GM21447 (cell line): ENCODE results near the gene CACNA1C.

Experiments used
- ATAC-seq: cut with Tn5 transposase; IDR thresholded peaks from one replicate; pipeline ENCODE4 v1.9.1; 2021; ENCODE audit not compliant: unreplicated experiment

CACNA1C gene

GRCh38 chr12:2562400-2562799 is 509.6 kb downstream of the CACNA1C start:
- no peak for ATAC-seq

DNA sequence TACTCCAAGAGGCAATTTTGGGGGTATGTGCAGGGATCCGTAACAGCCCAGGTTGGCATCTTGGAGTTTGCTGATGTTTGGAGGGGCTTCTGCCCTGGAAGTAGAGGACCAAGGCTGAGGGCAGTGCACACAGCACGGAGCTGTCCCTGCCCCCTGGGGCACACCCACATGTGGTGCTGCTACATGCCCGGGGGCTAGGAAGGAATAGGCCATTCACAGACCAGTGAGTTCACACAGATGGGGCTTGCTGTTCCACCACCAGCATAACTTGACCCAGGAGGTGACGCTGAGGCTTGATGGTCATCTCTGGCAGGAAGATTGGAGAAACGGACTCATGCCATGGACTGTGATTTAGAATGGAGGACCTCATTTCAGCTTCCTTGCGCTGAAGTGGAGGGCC is 510.9 kb downstream of the CACNA1C start:
- no peak for ATAC-seq

DNA sequence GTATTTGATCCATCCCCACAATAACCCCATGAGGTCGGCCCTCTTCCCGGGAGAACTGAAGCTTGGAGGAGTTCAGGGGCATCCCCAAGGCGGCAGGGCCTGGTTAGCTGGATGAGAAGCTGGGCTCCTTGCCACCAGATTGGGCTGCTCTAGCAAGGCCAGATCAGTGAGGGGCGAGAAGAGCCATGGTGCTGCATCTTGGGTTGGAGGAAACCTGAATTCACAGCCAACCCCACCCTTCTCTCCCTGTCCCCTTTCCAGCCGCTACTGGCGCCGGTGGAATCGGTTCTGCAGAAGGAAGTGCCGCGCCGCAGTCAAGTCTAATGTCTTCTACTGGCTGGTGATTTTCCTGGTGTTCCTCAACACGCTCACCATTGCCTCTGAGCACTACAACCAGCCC is 513.4 kb downstream of the CACNA1C start:
- ATAC-seq = no peak

- ATAC-seq = no peak
These were observed 514.9 kb downstream of the CACNA1C start for GRCh38 chr12:2567711-2568110.

GRCh38 chr12:2570562-2570961 is 517.8 kb downstream of the CACNA1C start:
- no peak for ATAC-seq

DNA sequence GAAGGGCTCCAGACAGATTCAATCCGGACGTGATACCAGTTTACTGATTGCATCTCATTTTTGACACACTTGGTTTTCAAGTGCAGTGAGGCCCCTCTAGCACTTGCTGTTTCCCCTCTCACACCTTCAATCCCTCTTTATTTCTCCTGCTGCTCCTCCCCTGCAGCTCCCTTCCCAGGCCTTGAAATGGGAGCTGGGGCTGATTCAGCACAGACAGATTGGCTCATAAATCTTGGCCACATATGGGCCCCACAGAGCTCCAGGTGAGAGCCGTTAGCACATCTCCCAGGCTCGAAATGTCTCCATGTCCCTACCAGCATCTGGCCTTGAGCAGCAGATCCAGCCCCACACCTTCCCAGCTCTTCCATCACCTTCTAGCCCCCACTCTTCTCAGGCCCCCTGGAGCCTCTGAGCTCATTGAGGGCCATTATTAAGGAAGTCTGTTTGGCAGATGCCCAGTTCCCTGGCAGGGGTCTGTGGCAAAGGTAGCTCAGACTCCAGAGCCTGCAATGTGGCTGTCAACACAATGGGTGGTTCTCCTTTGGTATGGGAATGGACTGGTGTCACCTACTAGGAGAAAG is 521.7 kb downstream of the CACNA1C start:
- no peak for ATAC-seq

DNA sequence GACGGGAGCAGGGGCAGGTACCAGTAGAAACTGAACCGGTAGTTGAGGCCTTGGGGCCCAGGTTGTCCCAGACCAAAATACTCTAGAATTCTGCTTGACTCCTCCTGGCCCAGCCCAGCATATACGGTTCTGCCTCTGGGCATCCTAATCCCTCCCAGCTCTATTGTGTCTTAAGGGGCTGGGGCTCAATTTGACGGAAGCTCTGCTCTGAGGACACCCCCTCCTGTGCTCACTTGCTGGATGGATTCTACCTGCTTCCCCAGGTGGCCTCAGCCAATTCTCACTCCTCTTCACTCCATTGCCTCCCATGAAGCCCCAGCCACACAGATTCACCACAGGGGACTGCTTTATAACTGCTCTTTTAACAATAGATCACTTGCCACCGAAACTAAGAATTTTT is 522.5 kb downstream of the CACNA1C start:
- ATAC-seq = no peak

- no peak for ATAC-seq
These were observed 525.4 kb downstream of the CACNA1C start for GRCh38 chr12:2578211-2578610.

DNA sequence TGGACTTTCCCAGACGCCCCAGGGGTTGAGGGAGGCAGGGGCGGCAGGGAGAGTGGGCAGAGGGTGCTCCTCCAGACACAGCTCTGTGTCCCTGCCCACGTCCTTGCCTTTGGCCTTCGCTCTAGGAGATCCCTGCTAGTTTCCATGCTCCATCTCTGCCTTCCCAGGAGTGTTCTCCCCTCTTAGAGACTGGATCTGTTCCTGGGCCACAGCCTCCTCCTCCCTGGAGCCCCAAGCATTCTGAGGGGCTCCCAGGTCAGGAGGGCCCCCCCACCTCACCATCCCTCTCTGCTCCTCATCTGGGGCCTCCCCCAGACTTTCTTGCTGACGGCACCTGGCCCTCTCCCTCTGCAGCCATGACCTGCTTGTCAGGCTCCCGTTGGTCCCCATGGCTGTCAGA is 526.0 kb downstream of the CACNA1C start:
- ATAC-seq = no peak

- no peak for ATAC-seq
These were observed 528.0 kb downstream of the CACNA1C start for GRCh38 chr12:2580821-2581220.

- ATAC-seq = no peak
These were observed 528.7 kb downstream of the CACNA1C start for GRCh38 chr12:2581293-2582045.

DNA sequence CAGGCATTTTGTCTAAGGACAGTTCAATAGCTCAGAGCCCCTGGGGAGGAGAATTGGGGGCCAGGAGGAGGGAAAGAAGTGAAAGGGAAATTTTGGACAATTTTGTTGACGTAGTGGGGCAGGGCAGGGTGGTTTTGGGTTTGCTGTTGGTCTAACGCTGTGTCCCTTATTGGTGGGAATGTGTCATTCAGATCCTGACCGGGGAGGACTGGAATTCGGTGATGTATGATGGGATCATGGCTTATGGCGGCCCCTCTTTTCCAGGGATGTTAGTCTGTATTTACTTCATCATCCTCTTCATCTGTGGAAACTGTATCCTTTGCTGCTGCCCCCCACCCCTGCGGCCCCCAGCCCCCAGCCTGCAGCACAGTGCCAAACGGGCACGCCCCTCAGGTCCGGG is 529.8 kb downstream of the CACNA1C start:
- no peak for ATAC-seq

DNA sequence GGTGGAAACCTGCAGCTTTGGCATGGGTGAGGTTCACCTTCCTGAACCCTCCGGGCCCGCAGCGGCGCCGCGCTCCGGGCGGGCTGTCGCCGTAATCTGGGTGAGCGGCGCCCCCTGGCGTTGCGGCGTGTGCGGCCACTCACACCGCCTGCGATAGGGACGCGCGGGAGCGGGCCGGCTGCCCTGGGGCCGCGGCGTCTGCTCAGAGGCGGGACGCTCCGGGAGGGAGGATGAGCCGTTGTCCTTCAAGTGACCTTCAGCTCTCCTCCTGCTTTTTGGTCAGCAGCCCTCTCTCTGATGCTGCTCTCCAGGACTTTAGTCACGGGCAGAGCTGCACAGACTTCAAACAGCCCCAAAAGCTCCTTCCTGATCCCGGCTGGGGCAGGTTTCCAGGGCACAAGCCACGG is 530.3 kb downstream of the CACNA1C start:
- ATAC-seq = no peak

DNA sequence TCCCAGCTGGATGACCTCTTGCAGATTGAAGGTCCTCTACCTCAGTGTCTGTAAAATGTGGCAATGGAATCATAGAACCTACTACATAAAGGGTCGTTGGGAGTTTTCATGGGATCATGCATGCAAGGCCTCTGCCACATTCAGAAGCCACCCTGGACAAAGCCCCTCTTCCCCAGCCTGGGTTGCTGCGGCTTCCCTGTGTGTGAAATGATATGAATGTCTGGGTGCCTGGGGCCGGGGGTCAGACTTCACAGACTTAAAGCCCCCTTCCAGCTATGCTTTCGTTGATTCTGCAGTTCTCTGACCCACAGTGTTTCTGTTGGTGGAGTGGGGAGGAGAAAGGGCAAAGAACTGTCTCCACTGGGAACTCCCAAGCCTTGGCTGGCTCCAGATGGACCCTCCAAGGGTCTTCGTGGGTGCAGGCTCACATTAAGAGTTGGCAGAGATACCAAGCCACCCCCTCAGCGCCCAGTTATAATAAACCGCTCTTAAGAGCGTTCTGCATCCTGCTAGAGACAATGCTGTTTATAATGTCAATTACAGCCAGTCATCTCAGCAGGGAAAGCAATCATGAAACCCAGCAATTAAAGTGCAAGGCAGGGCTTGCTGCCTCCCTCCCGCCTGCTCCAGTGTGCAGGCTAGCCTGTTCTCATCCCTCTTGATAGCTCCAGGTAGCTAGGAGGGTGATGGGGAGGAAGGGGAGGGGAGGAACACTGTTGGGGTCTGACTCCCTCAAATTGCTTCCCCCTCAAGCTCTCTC is 531.0 kb downstream of the CACNA1C start:
- ATAC-seq = no peak

DNA sequence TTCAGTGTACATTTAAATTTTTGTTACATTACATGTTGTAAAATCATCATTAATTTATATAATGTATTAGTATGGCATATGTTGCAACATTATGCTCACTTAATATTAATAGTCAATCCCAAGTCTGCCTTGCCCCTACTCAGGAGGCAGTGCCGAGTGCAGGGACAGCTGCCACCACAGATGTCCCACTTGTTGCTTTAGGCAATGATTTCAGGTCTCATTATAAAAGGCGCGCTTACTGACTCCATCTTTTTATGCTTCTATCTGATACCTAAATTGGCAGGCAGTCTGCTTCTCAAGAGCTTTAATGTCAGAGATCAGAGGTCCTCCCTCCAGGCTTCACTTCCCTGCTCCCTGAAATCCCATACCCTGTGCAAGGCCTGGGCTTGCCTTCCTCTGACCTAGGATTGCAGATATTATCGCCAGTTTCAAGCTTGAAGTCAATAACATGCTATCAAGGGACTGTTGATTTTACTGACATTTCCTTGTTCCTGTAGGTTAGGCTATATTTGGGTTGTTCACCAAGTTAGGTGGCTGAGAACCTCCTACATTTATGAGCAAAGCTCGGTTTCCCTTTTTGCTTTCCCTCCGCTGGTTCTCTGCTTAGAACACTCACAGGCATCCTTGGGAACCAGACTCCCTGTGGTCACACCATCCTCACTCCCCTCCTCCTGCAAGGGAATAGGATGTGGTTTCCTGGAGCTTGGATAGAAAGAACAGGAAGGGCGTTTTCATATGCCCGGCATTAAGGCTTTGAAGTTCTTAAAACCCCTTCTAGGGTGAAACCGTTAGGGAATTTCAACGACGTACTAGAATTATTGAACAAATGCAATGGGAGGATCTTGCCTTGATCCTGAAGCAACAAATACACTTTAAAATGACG is 533.6 kb downstream of the CACNA1C start:
- no peak for ATAC-seq

- no peak for ATAC-seq
These were observed 535.6 kb downstream of the CACNA1C start for GRCh38 chr12:2588345-2588744.

DNA sequence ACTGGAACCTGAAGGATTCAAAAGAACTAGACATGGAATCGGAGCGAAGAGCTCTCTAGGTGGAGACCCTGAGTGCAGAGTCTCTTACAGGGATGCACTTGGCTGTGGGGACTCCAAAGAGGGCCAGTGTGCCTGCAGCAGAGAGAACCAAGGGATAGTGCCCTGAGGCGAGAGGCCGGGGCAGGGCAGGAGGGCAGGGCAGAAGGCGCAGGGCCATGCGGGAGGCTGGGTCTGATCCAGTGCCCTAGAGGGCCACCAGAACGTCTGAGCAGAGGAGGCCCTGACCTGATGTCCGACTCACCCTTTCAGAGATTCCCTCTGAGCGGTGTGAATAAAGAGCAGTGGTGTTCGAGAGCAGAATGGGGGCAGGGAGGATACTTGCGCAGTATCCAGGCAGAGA is 536.6 kb downstream of the CACNA1C start:
- no peak for ATAC-seq

DNA sequence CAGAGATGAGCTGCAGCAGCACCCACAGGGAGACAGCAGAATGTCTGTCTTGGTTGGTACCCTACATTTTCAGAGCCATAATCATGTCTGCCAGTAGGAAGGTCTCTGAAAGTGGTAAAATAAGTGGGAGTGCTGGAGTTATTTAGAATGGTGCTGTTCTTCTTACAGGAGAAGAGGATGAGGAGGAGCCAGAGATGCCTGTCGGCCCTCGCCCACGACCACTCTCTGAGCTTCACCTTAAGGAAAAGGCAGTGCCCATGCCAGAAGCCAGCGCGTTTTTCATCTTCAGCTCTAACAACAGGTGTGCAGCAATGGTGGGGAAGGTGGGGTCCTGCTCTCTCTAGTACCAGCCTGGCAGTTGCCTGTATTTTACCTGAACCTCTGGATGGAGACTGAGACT is 540.3 kb downstream of the CACNA1C start:
- no peak for ATAC-seq

DNA sequence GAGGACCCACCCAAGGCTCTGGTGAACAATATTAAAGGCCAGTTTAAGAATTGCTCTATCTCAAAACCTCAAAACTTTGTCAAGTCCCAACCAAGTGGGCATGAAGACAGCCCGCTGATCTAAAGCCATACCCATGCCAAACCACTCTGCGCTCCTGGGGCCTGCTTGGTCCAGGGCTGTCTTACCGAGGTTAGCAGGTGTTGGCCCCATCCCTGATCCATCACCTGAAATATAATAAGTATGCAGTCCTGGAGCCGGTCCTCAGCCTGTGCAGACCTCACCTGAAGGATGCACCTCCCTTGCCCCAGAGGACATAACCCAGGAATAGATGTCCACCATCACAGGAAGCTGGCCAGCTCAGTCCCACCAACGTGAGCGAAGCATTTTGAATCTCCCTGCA is 543.7 kb downstream of the CACNA1C start:
- ATAC-seq = no peak

GRCh38 chr12:2605301-2605700 is 552.5 kb downstream of the CACNA1C start:
- ATAC-seq = no peak

DNA sequence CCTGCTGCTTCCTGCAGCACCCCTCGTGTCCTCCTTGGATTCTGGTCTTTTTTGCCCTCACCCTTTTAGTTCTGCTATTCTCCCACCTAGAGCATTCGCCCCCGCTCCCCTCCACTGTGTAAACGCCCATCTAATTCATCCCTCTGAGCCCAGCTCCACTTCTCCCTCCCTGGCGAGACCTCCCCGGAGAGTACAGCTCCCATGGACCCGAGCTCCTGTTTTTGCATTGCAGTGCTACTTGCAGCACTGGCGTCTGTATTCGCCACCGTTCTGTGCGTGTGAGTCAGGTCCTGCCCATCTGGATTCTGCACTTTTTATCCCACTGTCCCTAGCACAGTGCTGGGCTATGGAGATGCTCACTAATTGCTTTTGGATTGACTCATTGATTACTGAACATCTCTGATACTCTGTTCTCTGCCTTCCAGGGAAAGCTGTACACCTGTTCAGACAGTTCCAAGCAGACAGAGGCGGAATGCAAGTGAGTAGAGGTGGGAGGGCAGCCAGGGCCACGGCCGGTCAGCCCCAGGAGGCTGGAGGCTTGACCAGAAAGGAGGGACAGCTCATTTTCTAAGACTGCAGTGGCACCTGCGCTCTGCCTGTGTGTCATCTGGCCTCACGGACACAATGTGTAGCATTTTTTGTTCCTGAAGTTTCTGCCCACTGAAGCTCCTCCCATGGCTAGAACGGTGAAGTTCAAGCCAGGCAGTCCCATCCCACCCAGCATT is 553.6 kb downstream of the CACNA1C start:
- no peak for ATAC-seq
